ENCODE results near the gene KRTAP9-1. TPM values are rescaled to one million over a fixed set of nuclear protein-coding genes. Genes with fewer than 3 reads are reported as not detected.
"Not testable (repeated sequence)": the region's sequence is repeated elsewhere in the genome, so short reads cannot be mapped to it uniquely, and the experiment has no call there.

The KRTAP9-1 gene
- total RNA-seq, 1 donor from 2014 or later, result not detected

DNA sequence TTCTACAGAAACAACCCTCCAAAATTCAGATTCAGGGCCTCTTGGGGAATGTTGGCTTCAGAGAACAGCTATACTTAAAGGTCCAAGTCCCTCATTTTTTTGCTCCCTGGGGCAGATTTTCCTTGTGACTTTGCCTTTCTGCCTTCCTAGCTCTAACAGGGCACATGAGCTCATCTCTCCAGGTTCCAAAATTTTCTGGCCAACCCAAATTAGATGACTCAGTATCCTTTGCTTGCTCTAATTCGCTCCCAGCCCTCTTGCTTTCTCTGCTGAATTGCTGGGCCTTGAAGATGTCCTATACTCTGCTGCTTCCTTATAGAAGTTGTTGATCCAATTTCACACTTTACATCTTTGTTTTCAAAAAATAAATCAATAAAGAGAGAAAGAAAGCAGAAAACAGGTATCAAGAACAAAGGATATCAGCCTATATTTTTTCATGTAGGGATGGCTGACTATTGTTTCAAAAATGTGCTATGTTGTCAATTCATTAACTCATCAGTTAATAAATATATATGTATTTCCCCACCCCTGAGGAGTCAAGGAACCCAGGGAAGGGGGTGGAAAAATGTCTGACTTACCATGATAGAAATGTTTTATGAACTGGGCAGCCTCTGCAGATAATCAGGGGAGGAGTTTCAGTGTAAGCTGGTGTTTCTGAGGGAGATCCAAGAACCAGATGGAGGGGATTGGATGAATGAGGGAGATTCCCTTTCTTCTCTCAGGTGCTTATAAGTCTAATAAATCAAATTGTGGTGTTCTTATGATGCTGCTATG lies 10.7 kb upstream of the KRTAP9-1 start:
- DNase-seq, result no peak

DNA sequence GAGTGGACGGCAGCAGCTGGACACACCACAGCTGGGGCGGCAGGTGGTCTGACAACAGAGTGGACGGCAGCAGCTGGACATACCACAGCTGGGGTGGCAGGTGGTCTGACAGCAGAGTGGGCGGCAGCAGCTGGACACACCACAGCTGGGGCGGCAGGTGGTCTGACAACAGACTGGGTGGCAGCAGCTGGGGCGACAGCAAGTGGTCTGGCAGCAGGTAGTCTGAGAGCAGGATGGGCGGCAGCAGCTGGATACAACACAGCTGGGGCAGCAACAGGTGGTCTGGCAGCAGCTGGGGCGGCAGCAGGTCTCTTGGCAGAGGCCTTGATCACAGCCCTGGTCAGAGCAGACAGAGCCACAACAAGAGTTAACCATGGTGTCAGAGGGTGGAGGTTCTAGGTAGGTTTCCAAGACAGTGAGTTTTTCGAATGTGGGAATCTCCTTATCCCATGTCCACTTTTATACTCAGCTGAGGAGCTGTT lies 5.2 kb upstream of the KRTAP9-1 start, which contains the start of gene KRTAP4-1:
TSS of gene KRTAP4-1 (minus strand) at position 432 of the 482 bp plus-strand sequence. CDS start at position 375, 57 bp downstream.
- no peak for DNase-seq

DNA sequence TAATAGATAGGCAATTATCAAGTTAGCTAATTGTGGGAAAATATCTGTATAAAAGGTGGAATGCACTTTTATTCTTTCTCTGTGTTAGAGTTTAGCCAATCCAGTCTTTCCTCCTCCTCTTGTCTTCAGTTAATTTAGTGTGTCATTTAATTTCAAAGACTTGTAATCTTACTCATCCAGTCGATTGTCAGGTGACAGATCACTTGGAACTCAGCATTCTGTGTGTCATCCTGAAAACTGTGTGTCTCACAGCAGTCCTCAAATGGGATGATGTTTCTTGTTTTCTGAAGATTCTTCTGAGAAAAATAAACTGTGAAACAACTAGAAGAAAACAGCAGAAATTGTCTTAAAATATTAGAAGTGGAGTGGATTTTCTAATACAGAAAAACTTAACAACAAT lies 4.7 kb upstream of the KRTAP9-1 start:
- DNase-seq, result no peak

DNA sequence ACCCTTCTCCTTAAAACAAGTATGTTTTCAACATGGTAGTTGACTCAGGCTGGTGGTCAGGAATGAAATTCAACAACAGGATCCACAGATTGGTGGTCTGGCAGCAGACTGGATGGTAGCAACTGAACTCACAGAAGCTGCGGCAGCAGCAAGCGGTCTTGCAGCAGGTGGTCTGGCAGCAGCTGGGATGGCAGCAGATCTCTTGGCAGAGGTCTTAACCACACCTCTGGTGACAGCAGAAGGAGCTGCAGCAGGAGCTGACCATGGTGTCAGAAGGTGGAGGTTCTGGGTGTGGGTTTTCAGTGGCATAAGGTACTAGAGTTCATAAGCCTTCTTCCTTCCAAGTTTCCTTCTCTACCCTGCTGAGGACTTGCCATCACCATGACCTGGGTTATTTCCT lies 2.8 kb upstream of the KRTAP9-1 start:
- DNase-seq, result peak; percentile 34

DNA sequence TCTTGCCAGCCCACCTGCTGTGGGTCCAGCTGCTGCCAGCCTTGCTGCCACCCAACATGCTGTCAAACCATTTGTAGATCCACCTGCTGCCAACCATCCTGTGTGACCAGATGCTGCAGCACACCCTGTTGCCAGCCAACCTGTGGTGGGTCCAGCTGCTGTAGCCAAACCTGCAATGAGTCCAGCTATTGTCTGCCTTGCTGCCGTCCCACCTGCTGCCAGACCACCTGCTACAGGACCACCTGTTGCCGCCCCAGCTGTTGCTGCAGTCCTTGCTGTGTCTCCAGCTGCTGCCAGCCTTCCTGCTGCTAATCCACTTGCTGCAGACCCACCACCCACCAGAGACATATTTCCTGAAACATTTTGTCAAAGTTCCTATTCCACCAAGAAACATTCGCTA lies 641 bp downstream of the KRTAP9-1 start:
- DNase-seq, result no peak

DNA sequence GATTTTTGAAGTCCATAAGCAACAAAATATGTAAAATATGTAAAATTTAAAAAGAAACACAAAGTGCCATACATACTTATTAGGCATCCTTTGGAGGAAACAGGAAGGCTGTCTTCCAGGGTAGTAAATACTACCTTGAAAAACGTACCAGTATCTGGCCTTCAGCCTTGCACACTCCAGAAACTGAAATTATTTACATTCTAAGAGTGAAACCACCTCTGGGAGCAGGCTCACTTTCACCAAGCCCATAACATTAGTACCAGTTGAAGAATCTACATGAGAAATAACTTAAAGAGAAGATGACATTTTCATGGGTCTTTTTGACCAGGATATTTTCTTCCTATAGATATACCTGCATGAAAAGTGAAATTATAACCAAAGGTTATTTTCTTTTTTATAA lies 6.4 kb downstream of the KRTAP9-1 start:
- DNase-seq, result no peak

DNA sequence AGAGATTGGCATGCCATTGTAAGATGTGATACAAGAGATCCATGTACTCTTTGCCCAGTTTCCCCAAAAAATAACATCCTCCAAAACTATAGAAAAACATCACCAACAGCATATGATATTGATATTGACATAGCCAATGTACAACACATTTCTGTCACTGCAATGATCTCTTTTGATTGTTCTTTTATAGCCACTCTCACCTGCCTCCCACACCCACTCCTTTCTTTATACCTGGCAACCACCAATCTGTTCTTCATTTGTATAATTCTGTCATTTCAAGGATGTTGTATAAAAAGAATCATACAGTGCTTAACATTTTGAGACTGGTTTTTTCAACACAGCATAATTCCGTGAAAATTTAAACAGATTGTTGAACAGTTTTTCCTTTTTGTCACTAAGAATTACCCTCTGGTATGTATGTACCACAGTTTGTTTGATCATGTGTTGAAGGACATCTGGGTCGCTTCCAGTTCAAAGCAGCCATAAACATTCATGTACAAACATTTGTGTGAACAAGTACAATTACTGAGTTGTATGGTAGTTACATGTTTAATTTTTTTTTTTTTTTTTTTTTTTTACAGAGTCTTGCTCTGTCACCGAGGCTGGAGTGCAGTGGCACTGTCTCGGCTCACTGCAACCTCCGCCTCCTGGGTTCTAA lies 9.9 kb downstream of the KRTAP9-1 start:
- peak; percentile 7 for DNase-seq

DNA sequence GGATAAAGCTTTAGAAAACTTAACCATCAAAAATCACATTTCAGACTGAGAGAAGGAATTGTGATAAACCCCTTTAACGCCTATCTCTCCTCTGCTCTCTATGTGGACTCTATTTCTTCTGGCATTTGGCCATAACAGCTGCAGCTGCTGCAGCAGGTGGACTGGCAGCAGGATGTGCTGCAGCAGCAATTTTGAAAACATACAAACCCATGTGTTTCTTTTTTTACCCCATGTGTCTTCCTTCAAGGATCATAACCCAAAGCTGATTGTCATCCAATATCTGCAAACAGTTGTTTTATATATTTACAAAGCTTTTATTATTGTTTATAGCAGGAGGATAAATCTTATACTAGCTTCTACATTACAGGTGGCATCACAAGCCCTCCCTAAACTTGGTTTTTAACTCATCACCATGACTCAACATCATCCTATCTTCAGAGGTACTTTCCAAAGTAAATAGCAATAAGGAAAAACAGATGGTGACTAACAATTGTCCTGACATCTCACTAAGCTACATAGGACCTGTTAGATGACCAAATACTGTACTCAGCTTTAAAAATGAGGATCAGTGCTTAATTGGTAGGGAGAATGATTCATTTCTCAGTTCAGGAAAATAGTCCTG lies 22.3 kb downstream of the KRTAP9-1 start:
- peak; percentile 58 for DNase-seq

DNA sequence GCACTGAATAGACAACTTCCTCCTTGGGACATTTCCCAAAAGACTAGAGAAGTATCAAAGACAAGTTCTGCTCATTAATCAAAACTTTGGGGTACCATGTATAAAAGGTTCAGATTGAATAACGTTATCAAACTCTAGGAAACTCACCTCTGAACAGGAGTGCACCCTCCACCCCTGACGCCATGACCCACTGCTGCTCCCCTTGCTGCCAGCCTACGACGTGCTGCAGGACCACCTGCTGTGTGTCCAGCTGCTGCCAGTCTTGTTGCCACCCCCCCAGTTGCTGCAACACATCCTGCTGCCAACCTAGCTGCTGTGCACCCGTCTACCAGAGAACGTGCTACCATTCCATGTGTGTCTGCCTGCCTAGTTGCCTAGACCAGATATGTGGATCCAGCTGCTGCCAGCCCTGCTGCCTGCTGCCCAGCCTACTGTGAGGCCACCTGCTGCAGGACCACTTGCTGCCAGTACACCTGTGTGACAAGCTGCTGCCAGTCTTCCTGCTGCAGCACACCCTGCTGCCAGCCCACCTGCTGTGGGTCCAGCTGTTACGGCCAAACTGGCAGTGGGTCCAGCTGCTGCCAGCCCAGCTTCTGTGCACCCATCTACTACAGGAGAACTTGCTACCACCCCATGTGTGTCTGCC lies 23.0 kb downstream of the KRTAP9-1 start:
- peak; percentile 23 for DNase-seq

DNA sequence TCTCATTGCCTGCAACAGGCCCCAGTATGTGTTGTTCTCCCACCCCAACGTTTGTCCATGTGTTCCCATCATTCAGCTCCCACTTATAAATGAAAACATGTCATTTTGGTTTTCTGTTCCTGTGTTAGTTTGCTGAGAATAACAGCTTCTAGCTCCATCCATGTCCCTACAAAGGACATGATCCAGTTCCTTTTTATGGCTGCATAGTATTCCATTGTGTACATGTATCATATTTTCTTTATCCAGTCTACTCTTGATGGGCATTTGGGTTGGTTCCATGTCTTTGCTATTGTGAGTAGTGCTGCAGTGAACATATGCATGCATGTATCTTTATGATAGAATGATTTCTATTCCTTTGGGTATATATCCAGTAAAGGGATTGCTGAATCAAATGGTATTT lies 26.0 kb downstream of the KRTAP9-1 start:
- DNase-seq, result no peak

DNA sequence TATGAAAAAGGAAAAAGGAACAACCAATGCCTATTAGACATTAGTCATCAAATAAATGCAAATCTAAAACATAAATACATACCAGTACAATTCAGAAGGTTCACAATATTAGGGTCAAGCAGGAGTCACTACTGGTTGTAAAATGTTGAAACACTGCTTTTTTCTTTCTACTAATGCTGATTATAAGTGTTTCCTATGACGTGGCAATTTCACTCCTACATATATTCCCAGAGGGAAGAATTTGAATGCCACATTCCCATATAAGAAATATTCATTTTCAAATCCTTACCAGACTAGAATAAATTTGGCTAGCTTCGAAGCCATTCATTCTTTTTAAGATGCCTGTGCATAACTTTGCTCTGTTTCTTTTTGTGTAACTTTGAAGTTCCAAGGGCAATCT lies 34.1 kb downstream of the KRTAP9-1 start:
- DNase-seq, result no peak

DNA sequence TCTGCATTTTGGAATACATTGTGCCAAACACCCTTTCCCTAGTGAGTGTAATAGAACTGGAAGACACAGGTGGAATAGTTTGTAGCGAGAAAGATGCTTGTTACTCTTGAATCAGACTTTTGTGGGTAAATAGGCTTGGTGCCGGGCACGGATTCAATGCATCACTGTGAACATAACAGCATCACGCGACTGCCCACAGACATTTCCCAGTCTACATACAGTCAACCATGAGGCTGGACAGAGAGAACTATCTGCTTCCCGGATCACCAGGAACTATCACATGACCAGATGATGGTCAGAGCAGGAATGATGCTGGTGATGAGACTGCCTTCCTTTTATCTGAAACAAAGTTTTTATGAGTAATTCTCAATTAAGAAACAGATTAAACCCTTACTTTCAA lies 36.4 kb downstream of the KRTAP9-1 start:
- no peak for DNase-seq

DNA sequence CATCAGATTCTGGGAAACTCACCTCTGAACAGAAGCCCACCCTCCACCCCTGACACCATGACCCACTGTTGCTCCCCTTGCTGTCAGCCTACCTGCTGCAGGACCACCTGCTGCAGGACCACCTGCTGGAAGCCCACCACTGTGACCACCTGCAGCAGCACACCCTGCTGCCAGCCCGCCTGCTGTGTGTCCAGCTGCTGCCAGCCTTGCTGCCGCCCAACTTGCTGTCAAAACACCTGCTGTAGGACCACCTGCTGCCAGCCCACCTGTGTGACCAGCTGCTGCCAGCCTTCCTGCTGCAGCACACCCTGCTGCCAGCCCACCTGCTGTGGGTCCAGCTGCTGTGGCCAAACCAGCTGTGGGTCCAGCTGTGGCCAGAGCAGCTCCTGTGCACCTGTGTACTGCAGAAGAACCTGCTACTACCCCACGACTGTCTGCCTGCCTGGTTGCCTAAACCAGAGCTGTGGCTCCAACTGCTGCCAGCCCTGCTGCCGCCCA lies 37.0 kb downstream of the KRTAP9-1 start, which contains the start of gene KRTAP9-2:
TSS of gene KRTAP9-2 (plus strand) at position 51 of the 498 bp plus-strand sequence. CDS start at position 58, 7 bp downstream.
- DNase-seq, result not testable (repeated sequence)

DNA sequence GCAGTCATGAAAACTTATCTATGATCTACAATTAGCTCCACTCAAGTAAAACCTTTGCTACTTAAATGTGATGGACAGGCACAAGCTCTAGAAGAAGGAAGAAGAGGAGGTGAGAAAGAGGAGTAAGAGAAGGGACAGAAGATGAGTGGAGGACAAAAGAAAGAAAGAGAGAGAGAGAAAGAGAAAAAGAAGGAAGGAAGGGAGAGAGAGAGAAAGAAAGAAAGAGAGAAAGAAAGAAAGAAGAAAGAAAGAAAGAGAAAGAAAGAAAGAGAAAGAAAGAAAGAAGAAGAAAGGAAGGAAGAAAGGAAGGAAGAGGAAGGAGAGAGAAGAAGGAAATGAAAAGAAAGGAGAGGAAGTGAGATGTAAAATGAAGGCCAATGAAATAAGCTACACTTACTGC lies 40.4 kb downstream of the KRTAP9-1 start:
- no peak for DNase-seq

DNA sequence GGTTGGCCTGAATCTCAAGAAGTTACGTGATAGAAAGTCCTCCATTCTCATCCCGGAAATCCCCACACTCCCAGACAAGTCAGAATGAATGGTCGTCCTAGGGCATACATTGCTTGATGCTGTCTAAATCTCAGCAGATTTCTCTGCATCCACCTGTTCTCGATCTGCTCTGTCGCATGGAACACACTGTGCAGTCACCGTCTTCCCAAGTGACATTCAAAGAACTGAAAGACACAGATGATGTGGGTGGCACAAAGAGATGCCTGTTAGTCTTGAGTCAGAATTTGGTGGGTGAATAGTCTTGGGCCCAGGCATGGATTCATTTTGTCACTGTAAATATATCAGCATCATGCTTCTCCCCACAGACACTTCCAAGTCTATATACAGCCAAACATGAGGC lies 42.0 kb downstream of the KRTAP9-1 start:
- no peak for DNase-seq

DNA sequence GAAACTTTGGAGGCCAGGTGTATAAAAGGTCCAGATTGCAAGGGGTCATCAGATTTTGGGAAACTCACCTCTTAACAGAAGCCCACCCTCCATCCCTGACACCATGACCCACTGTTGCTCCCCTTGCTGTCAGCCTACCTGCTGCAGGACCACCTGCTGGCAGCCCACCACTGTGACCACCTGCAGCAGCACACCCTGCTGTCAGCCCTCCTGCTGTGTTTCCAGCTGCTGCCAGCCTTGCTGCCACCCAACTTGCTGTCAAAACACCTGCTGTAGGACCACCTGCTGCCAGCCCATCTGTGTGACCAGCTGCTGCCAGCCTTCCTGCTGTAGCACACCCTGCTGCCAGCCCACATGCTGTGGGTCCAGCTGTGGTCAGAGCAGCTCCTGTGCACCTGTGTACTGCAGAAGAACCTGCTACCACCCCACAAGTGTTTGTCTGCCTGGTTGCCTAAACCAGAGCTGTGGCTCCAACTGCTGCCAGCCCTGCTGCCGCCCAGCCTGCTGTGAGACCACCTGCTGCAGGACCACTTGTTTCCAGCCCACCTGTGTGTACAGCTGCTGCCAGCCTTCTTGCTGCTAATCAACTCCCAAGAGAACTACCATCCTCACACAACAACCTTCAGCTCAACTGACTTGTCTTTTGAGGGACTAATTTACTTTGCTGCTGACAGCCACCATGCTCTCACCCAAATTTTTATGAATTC lies 42.9 kb downstream of the KRTAP9-1 start, which contains the start of gene KRTAP9-3:
TSS of gene KRTAP9-3 (plus strand) at position 51 of the 707 bp plus-strand sequence. CDS start at position 104, 53 bp downstream.
- DNase-seq, result not testable (repeated sequence)

DNA sequence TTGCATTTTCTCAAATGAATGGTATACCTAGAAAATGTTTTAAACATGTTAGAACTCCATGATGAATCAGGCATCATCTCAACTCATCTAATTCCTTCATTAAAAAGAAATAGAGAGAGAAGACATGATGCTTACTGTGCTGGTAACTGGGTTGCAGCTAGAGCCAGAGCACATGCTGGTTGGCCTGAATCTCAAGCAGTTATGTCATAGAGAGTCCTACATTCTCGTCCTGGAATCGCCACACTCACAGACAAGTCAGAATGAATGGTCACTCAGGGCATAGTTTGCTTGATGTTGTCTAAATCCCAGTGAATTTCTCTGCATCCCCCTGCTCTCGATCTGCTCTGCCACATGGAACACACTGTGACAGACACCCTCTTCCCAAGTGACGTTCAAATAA lies 47.4 kb downstream of the KRTAP9-1 start:
- not testable (repeated sequence) for DNase-seq

DNA sequence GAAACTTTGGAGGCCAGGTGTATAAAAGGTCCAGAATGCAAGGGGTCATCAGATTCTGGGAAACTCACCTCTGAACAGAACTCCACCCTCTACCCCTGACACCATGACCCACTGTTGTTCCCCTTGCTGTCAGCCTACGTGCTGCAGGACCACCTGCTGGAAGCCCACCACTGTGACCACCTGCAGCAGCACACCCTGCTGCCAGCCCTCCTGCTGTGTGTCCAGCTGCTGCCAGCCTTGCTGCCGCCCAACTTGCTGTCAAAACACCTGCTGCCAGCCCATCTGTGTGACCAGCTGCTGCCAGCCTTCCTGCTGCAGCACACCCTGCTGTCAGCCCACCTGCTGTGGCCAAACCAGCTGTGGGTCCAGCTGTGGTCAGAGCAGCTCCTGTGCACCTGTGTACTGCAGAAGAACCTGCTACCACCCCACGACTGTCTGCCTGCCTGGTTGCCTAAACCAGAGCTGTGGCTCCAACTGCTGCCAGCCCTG lies 48.3 kb downstream of the KRTAP9-1 start, which contains the start of gene KRTAP9-8:
TSS of gene KRTAP9-8 (plus strand) at position 51 of the 489 bp plus-strand sequence. CDS start at position 104, 53 bp downstream.
- DNase-seq, result not testable (repeated sequence)
